HEK293T (cell line): ENCODE results near the gene ITGAX.

Source experiments
- CTCF ChIA-PET: fragments of 350-600 bp; formaldehyde crosslinking; extraction: SDS; loops from one replicate; lab custom pipeline; 2021; ENCODE audit warnings: antibody characterized with exemption, inconsistent platforms; lab: Yijun Ruan, JAX
- POLR2A ChIA-PET: fragments of 350-600 bp; formaldehyde crosslinking; extraction: SDS; loops from one replicate; lab custom pipeline; 2020; ENCODE audit warnings: antibody characterized with exemption, inconsistent platforms; lab: Yijun Ruan, JAX
- DNase-seq: peaks from one replicate; pipeline ENCODE4 v3.0.0; 2012; ENCODE audit warnings: mixed read lengths; ENCODE audit errors: extremely low spot score
- ARNT ChIP-seq: fragments of 450-650 bp; IDR thresholded peaks from 2 replicates; pipeline ENCODE4 v1.6.1; 2017; ENCODE audit warnings: mild to moderate bottlenecking
- BHLHE40 ChIP-seq: fragments of 450-650 bp; IDR thresholded peaks from 2 replicates; pipeline ENCODE4 v1.6.1; 2016; ENCODE audit warnings: mild to moderate bottlenecking, moderate library complexity, borderline replicate concordance
- CTBP1 ChIP-seq: fragments of 450-650 bp; IDR thresholded peaks from 2 replicates; pipeline ENCODE4 v1.6.1; 2016; ENCODE audit warnings: borderline replicate concordance
- ELF4 ChIP-seq: fragments of 450-650 bp; IDR thresholded peaks from 2 replicates; pipeline ENCODE4 v1.6.1; 2017; ENCODE audit warnings: antibody characterized with exemption
- FOXA1 ChIP-seq: fragments of 450-650 bp; IDR thresholded peaks from 2 replicates; pipeline ENCODE4 v1.6.1; 2016; ENCODE audit warnings: mild to moderate bottlenecking
- FOXK2 ChIP-seq: fragments of 450-650 bp; IDR thresholded peaks from 2 replicates; pipeline ENCODE4 v1.6.1; 2016; ENCODE audit warnings: mild to moderate bottlenecking
- FOXM1 ChIP-seq: fragments of 450-650 bp; IDR thresholded peaks from 2 replicates; pipeline ENCODE4 v1.6.1; 2017; ENCODE audit warnings: mild to moderate bottlenecking, borderline replicate concordance
- HDGF ChIP-seq: fragments of 450-650 bp; IDR thresholded peaks from 2 replicates; pipeline ENCODE4 v1.6.1; 2017; ENCODE audit warnings: antibody characterized with exemption, borderline replicate concordance
- L3MBTL2 ChIP-seq: fragments of 450-650 bp; conservative IDR thresholded peaks from 2 replicates; pipeline ENCODE4 v1.6.1; 2016; ENCODE audit warnings: mild to moderate bottlenecking
- LEF1 ChIP-seq: fragments of 450-650 bp; IDR thresholded peaks from 2 replicates; pipeline ENCODE4 v1.6.1; 2017; ENCODE audit warnings: mild to moderate bottlenecking, borderline replicate concordance
- NFRKB ChIP-seq: fragments of 450-650 bp; IDR thresholded peaks from 2 replicates; pipeline ENCODE4 v1.6.1; 2016; ENCODE audit warnings: mild to moderate bottlenecking, moderate library complexity
- PKNOX1 ChIP-seq: fragments of 450-650 bp; IDR thresholded peaks from 2 replicates; pipeline ENCODE4 v1.6.1; 2016
- SP1 ChIP-seq: fragments of 450-650 bp; IDR thresholded peaks from 2 replicates; pipeline ENCODE4 v1.6.1; 2017
- SUZ12 ChIP-seq: fragments of 450-650 bp; IDR thresholded peaks from 2 replicates; pipeline ENCODE4 v1.6.1; 2016; ENCODE audit warnings: mild to moderate bottlenecking
- TARDBP ChIP-seq: fragments of 450-650 bp; IDR thresholded peaks from 2 replicates; pipeline ENCODE4 v1.6.1; 2016
- ZNF384 ChIP-seq: fragments of 450-650 bp; IDR thresholded peaks from 2 replicates; pipeline ENCODE4 v1.6.1; 2016

ITGAX gene

GRCh38 chr16:31352376-31353115, 2.4 kb upstream of the ITGAX start:
- POLR2A ChIA-PET, result no interaction called here
- DNase-seq, result no peak
- TF ChIP-seq FOXA1 (no peak), L3MBTL2 (no peak), NFRKB (no peak), ELF4 (no peak), PKNOX1 (no peak), SP1 (no peak), FOXM1 (no peak), ARNT (no peak), SUZ12 (no peak), LEF1 (no peak), BHLHE40 (no peak), FOXK2 (no peak), HDGF (no peak), CTBP1 (no peak), ZNF384 (no peak), TARDBP (no peak)
- CTCF ChIA-PET, result no interaction called here

GRCh38 chr16:31355431-31356100, 590 bp downstream of the ITGAX start:
- ChIA-PET CTCF (interaction anchor here (0.6 kb wide), 1 partner anchor 29 kb away, joined by 3 read pairs; no protein-coding TSS in a partner anchor), POLR2A (no interaction called here)
- no peak for TF ChIP-seq FOXA1
- TF ChIP-seq PKNOX1, result no peak
- TF ChIP-seq BHLHE40, result no peak
- no peak for TF ChIP-seq ELF4
- TF ChIP-seq FOXK2, result no peak
- DNase-seq, result no peak

- DNase-seq, result no peak
- ChIA-PET POLR2A (no interaction called here), CTCF (no interaction called here)
- TF ChIP-seq CTBP1 (no peak), BHLHE40 (no peak), SP1 (no peak)
These were observed 1.8 kb downstream of the ITGAX start for GRCh38 chr16:31356566-31357323.

GRCh38 chr16:31357324-31358109, 2.5 kb downstream of the ITGAX start:
- no peak for DNase-seq
- ChIA-PET CTCF (no interaction called here), POLR2A (no interaction called here)
- TF ChIP-seq FOXA1 (no peak), PKNOX1 (no peak), TARDBP (no peak), FOXM1 (no peak), ELF4 (no peak), SP1 (no peak), NFRKB (no peak), L3MBTL2 (no peak), SUZ12 (no peak), ZNF384 (no peak), FOXK2 (no peak), BHLHE40 (no peak), CTBP1 (no peak), ARNT (no peak), HDGF (no peak), LEF1 (no peak)

GRCh38 chr16:31360251-31360650, 5.3 kb downstream of the ITGAX start:
- DNase-seq, result no peak
- TF ChIP-seq FOXM1, result no peak
- TF ChIP-seq ARNT, result no peak
- TF ChIP-seq CTBP1, result no peak
- TF ChIP-seq L3MBTL2, result no peak
- no peak for TF ChIP-seq TARDBP
- no peak for TF ChIP-seq HDGF
- no peak for TF ChIP-seq ZNF384
- no peak for TF ChIP-seq ELF4
- no peak for TF ChIP-seq SUZ12
- TF ChIP-seq BHLHE40, result no peak
- CTCF ChIA-PET, result no interaction called here
- POLR2A ChIA-PET, result no interaction called here
